GM12872 (cell line): Measurements from ENCODE around the gene TRAF2.

Experiments used
- CTCF ChIP-seq: IDR thresholded peaks from 3 replicates; pipeline ENCODE4 v1.5.1; 2011; ENCODE audit warnings: low read depth, mild to moderate bottlenecking, low read length, moderate library complexity; ENCODE audit not compliant: insufficient read depth

The TRAF2 gene

GRCh38 chr9:136955202-136955942, 69.1 kb downstream of the TRAF2 start:
- no peak for TF ChIP-seq CTCF

- TF ChIP-seq CTCF = no peak
Measured at GRCh38 chr9:136955943-136956335, 69.6 kb downstream of the TRAF2 start.

- TF ChIP-seq CTCF = no peak
Measured at GRCh38 chr9:136956604-136957003, 70.3 kb downstream of the TRAF2 start.

- TF ChIP-seq CTCF = no peak
Measured at GRCh38 chr9:136957461-136957860, 71.1 kb downstream of the TRAF2 start.

GRCh38 chr9:136957901-136958300, 71.6 kb downstream of the TRAF2 start:
- TF ChIP-seq CTCF = no peak

GRCh38 chr9:136958473-136958872, 72.2 kb downstream of the TRAF2 start:
- no peak for TF ChIP-seq CTCF

- no peak for TF ChIP-seq CTCF
Measured at GRCh38 chr9:136958898-136959850, 72.9 kb downstream of the TRAF2 start.
